ENCODE results near the gene UNC45B.

GRCh38 chr17:35162755-35163154, 15.1 kb downstream of the UNC45B start:
- TF ChIP-seq CTCF (IDR thresholded peaks at IDR 0.05; ENCODE audit: insufficient read depth, low read length): no peak
- no peak for TF ChIP-seq POLR2AphosphoS5 (IDR thresholded peaks at IDR 0.05; ENCODE audit: low read depth)
